NCI-H460 (cell line): ENCODE data around the gene HEXIM1. TPM values are rescaled to one million over a fixed set of nuclear protein-coding genes. Genes with fewer than 3 reads are reported as not detected.

Experiments used
- DNase-seq: peaks from one replicate; pipeline ENCODE4 v3.0.0-alpha.2; 2016; ENCODE audit warnings: low read depth; ENCODE audit errors: extremely low read depth
- total RNA-seq: library from RNA; depleted of rRNA; stranded (reverse); fragments of >200 nt; shearing (Covaris generic); gene quantifications from 2 replicates; pipeline ENCODE4 v1.2.3, GENCODE V29; 2014

HEXIM1 gene
- total RNA-seq, 1 experiment from 2014 or later: 19.0 TPM

- DNase-seq: no peak
Measured at GRCh38 chr17:45168991-45169752, 20.9 kb downstream of the HEXIM1 start.

GRCh38 chr17:45170280-45170930 is 22.1 kb downstream of the HEXIM1 start:
- peak; percentile 76 for DNase-seq

- DNase-seq: peak; percentile 72
Measured at GRCh38 chr17:45170931-45171337, 22.7 kb downstream of the HEXIM1 start.

- peak; percentile 79 for DNase-seq
Measured at GRCh38 chr17:45171338-45172231, 23.3 kb downstream of the HEXIM1 start.

GRCh38 chr17:45172232-45172540 is 23.9 kb downstream of the HEXIM1 start:
- no peak for DNase-seq

GRCh38 chr17:45172541-45173286 is 24.4 kb downstream of the HEXIM1 start:
- peak; percentile 92 for DNase-seq

GRCh38 chr17:45175759-45176115 is 27.5 kb downstream of the HEXIM1 start:
- DNase-seq: no peak

GRCh38 chr17:45177563-45177962 is 29.3 kb downstream of the HEXIM1 start:
- no peak for DNase-seq

GRCh38 chr17:45184144-45184543 is 35.9 kb downstream of the HEXIM1 start:
- DNase-seq: no peak

GRCh38 chr17:45186801-45187354 is 38.6 kb downstream of the HEXIM1 start:
- DNase-seq: no peak

GRCh38 chr17:45189009-45189408 is 40.7 kb downstream of the HEXIM1 start:
- no peak for DNase-seq

GRCh38 chr17:45190503-45191255 is 42.4 kb downstream of the HEXIM1 start:
- DNase-seq: no peak

- no peak for DNase-seq
Measured at GRCh38 chr17:45195424-45195823, 47.1 kb downstream of the HEXIM1 start.

GRCh38 chr17:45197108-45197507 is 48.8 kb downstream of the HEXIM1 start:
- DNase-seq: no peak

- peak; percentile 94 for DNase-seq
Measured at GRCh38 chr17:45197555-45198334, 49.5 kb downstream of the HEXIM1 start.

- DNase-seq: no peak
Measured at GRCh38 chr17:45200701-45201100, 52.4 kb downstream of the HEXIM1 start.

- no peak for DNase-seq
Measured at GRCh38 chr17:45201457-45201856, 53.2 kb downstream of the HEXIM1 start.
